Kidney (tissue), 14 donors: ENCODE data around the gene C16orf46. TPM values are rescaled to one million over a fixed set of nuclear protein-coding genes. Genes with fewer than 3 reads are reported as not detected.

Experiments used
- DNase-seq, 5 donors: peaks; one replicate each; pipeline ENCODE4 v3.0.0-alpha.2; 2013 to 2020
- FAIRE-seq: peaks from 2 replicates; lab custom pipeline; 2012; peaks lifted over from hg19 to GRCh38; lab: Jason Lieb, UNC
- H3K27ac ChIP-seq, 2 donors: one replicate each; pipeline ENCODE4 v1.7.0; 2013; ENCODE audit warnings: low read depth in 2 of 2, low read length in 2 of 2, inconsistent platforms in 1 of 2
- H3K27me3 ChIP-seq: one replicate; pipeline ENCODE4 v1.7.1; 2013; ENCODE audit warnings: low read length, inconsistent platforms; ENCODE audit not compliant: control insufficient read depth, insufficient read depth
- H3K36me3 ChIP-seq, 3 donors: one replicate each; pipeline versions ENCODE4 v1.7.0 to v1.7.1; 2013; ENCODE audit warnings: low read length in 3 of 3, control low read depth in 1 of 3, inconsistent platforms in 1 of 3; ENCODE audit not compliant: insufficient read depth in 3 of 3, control insufficient read depth in 2 of 3
- H3K4me1 ChIP-seq, 3 donors: one replicate each; pipeline versions ENCODE4 v1.7.0 to v1.7.1; 2013; ENCODE audit warnings: low read length in 3 of 3, inconsistent platforms in 1 of 3, low read depth in 1 of 3; ENCODE audit not compliant: control insufficient read depth in 2 of 3, insufficient read depth in 2 of 3
- H3K4me3 ChIP-seq, 3 donors: one replicate each; pipeline versions ENCODE4 v1.7.0 to v1.8.1; 2013; ENCODE audit warnings: low read length in 3 of 3, control low read depth in 1 of 3, inconsistent platforms in 1 of 3
- H3K9ac ChIP-seq, 3 donors: one replicate each; pipeline versions ENCODE4 v1.7.0 to v1.7.1; 2013; ENCODE audit warnings: low read length in 3 of 3, control low read depth in 1 of 3, inconsistent platforms in 1 of 3
- H3K9me3 ChIP-seq, 3 donors: one replicate each; pipeline versions ENCODE4 v1.7.0 to v1.7.1; 2013; ENCODE audit warnings: low read length in 3 of 3, control low read depth in 1 of 3, inconsistent platforms in 1 of 3; ENCODE audit not compliant: control insufficient read depth in 2 of 3, insufficient read depth in 1 of 3
- intact Hi-C: fragments of 100-400 bp; cut with DNase I; formaldehyde crosslinking; loops from one replicate; pipeline ENCODE4 v1.11.1; 2022
- polyA plus RNA-seq: library from polyadenylated mRNA; stranded (reverse); fragments of 350-450 nt; fragmentation: Illumina TruSeq; extraction: RNeasy Lipid Tissue Mini Kit (QIAGEN cat#74804); gene quantifications from one replicate; pipeline ENCODE4 v1.2.3, GENCODE V29; 2014; ENCODE audit warnings: low read depth, low replicate concordance; ENCODE audit not compliant: insufficient read depth
- total RNA-seq: library from RNA; stranded (reverse); fragmentation: NEBNext Ultra II Directional; extraction: Animal tissue kit (Norgen Biotek cat#: 25700); gene quantifications from one replicate; pipeline ENCODE4 v1.2.1, GENCODE V29; 2021
- TF ChIP-seq, protein P1 (sequence below): IDR thresholded peaks from 3 replicates; pipeline ENCODE4 v1.5.1; 2012; ENCODE audit warnings: mild to moderate bottlenecking, moderate library complexity, borderline replicate concordance; ENCODE audit not compliant: insufficient read depth; ENCODE audit errors: extremely low read depth
- donor health status: control.
- donor health status: control.
- donor health status: control.
- donor health status: control.
- donor health status: control.
- donor health status: DM: yes; HTN: yes; CAD: no.
- donor health status: Normal renal cell carcinoma (clear cell type).

C16orf46 gene
- total and polyA plus RNA-seq, 2 donors from 2014 or later, result 0.47 to 1.7 TPM

DNA sequence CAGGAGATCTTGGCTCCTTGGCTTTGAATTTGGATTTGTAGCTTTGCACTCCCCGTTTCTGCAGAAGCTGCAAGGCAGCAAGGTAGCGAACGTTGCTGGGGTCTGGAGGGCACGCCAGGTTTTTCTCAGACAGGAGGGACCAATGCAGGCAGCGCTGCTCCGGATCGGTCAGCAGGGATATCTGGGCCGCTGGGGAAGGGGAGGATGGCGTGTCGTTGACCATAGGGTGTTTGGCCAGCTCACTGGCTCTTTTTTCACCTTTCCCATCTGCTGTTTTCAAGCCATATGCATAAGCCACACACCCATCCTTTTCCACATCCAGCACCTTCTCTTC is 15.8 kb downstream of the C16orf46 start:
- H3K9me3 ChIP-seq, result no peaks in the 10 kb centered on the region
- no peak overlapping the region for H3K9ac ChIP-seq
- no peak overlapping the region for H3K4me3 ChIP-seq
- no peak overlapping the region for H3K27ac ChIP-seq
- no peaks in the 10 kb centered on the region for H3K4me1 ChIP-seq
- TF ChIP-seq, protein P1, sequence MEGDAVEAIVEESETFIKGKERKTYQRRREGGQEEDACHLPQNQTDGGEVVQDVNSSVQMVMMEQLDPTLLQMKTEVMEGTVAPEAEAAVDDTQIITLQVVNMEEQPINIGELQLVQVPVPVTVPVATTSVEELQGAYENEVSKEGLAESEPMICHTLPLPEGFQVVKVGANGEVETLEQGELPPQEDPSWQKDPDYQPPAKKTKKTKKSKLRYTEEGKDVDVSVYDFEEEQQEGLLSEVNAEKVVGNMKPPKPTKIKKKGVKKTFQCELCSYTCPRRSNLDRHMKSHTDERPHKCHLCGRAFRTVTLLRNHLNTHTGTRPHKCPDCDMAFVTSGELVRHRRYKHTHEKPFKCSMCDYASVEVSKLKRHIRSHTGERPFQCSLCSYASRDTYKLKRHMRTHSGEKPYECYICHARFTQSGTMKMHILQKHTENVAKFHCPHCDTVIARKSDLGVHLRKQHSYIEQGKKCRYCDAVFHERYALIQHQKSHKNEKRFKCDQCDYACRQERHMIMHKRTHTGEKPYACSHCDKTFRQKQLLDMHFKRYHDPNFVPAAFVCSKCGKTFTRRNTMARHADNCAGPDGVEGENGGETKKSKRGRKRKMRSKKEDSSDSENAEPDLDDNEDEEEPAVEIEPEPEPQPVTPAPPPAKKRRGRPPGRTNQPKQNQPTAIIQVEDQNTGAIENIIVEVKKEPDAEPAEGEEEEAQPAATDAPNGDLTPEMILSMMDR, result no peak
- no peaks in the 10 kb centered on the region for H3K36me3 ChIP-seq
- H3K27me3 ChIP-seq, result no peaks in the 10 kb centered on the region
- no peak for FAIRE-seq
- no peak for DNase-seq
- intact Hi-C loops, result no loop called here

DNA sequence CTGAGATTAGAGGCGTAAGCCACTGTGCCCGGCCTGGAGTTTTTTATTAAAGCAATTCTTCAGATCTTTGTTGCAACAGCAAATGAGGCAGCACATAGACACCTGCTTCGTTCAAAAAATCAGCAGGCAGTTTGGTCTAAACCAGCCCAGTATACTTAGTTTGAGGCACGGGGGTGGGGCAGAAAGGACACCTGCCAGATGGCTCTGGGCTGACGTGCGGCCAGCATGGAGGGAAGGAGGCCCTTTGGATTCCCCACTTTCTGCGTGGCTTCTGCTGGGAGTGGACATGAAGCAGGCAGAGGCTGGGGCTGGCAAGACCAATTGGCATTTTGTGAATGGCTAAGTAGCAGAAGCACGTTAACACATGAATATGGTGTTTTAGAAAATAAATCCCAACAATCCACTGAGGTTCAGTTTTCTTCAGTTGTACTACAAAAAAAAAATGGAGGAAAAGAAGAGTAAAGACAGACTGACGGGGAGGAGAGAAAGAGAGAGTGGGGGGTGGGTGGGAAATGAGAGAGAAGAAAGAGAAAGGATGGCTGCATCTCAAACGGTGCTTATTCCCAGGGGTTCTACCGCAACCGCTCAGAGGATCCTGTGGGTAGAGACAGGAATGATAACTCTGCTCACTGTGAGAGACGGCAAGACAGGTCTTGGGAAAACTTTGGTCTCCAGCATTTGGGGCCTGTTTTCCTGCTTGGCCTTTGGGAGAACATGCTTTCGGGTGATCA is 16.3 kb downstream of the C16orf46 start:
- H3K27me3 ChIP-seq, result no peaks in the 10 kb centered on the region
- H3K27ac ChIP-seq, result no peak overlapping the region
- FAIRE-seq (no peak), DNase-seq (no peak)
- H3K4me1 ChIP-seq, result no peaks in the 10 kb centered on the region
- H3K9ac ChIP-seq, result no peak overlapping the region
- no peaks in the 10 kb centered on the region for H3K36me3 ChIP-seq
- TF ChIP-seq, protein P1, result no peak
- no peak overlapping the region for H3K4me3 ChIP-seq
- intact Hi-C loops, result no loop called here
- no peaks in the 10 kb centered on the region for H3K9me3 ChIP-seq

DNA sequence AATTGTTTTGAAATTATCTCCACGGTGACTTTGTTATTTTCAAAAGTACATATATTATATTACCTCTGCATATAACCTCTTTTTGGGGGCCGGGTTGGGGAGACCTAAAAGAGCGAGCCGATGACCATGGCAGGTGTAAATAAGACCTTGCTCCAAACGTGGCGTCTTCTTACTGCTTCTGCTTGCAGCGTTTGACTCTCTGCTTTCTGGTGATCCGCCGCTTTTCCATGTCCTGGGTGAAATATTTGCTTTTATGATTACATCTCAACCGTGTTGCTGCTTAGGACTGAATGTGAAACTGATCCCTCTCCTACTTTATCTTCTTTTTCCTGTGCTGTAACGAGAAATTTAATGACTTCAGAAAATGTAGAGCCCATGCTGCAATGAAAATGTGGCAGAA is 23.3 kb downstream of the C16orf46 start:
- TF ChIP-seq, protein P1, result no peak
- H3K27ac ChIP-seq, result no peak overlapping the region
- no peaks in the 10 kb centered on the region for H3K4me1 ChIP-seq
- H3K9me3 ChIP-seq, result peaks cover 0 to 7% (median 0%) of the 10 kb centered on the region in 3 donors
- intact Hi-C loops, result no loop called here
- no peak for DNase-seq
- no peaks in the 10 kb centered on the region for H3K27me3 ChIP-seq
- FAIRE-seq, result no peak
- no peak overlapping the region for H3K4me3 ChIP-seq
- H3K9ac ChIP-seq, result no peak overlapping the region
- no peaks in the 10 kb centered on the region for H3K36me3 ChIP-seq

DNA sequence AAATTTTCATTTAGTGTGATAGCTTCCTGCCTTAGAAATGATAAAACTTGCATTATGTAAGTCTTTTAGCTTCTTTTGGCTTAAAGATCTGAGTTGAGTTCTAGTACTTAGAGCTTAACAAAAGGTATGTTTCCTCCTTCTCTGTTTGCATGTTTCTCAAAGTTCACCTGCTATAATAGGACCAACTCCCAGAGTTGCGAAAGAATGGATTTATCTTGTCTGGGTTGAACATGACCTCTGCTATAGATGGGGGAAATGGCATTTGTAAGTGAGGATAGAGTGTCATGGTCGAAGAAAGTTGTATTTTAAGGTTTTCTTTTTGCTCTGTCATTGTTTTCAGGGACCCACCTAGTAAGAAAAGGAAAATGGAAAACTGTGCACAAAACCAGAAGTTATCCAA is 34.2 kb downstream of the C16orf46 start:
- intact Hi-C loops, result no loop called here
- Histone ChIP-seq H3K36me3 (peaks cover 4 to 34% (median 30%) of the 10 kb centered on the region in 3 donors), H3K4me1 (no peaks in the 10 kb centered on the region), H3K9ac (no peak overlapping the region), H3K4me3 (no peak overlapping the region), H3K27ac (no peak overlapping the region), H3K9me3 (no peaks in the 10 kb centered on the region), H3K27me3 (no peaks in the 10 kb centered on the region)
- TF ChIP-seq, protein P1, result no peak
- FAIRE-seq, result no peak
- no peak for DNase-seq
